Measurements from ENCODE around the gene RUNX1.
"Not testable (repeated sequence)": the region's sequence is repeated elsewhere in the genome, so short reads cannot be mapped to it uniquely, and the experiment has no call there.

RUNX1 gene

DNA sequence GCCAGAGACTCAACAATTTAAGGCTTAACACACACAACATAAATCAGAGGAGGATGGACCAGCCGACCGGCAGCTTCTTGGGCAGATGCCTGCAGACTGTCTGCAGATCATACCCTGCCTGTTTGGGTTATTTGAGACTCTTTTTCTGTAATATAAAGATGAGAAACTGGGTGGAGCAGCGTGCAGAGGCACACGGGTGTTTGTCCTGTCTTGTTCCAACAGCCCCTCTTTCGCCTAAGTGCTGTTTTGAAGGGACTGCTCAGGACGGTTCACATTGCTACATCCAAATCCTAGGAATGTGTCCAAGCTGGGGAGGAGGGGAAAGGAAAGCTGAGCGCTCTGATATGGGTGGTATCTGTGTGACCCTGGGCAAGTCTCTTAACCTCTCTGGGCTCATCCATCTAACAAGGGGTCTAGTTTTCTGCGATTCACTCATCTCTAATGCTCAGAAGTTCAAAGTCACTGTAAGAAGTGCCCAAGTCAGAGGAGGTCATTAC, 230.4 kb downstream of the RUNX1 start:
- no peak for DNase-seq

DNA sequence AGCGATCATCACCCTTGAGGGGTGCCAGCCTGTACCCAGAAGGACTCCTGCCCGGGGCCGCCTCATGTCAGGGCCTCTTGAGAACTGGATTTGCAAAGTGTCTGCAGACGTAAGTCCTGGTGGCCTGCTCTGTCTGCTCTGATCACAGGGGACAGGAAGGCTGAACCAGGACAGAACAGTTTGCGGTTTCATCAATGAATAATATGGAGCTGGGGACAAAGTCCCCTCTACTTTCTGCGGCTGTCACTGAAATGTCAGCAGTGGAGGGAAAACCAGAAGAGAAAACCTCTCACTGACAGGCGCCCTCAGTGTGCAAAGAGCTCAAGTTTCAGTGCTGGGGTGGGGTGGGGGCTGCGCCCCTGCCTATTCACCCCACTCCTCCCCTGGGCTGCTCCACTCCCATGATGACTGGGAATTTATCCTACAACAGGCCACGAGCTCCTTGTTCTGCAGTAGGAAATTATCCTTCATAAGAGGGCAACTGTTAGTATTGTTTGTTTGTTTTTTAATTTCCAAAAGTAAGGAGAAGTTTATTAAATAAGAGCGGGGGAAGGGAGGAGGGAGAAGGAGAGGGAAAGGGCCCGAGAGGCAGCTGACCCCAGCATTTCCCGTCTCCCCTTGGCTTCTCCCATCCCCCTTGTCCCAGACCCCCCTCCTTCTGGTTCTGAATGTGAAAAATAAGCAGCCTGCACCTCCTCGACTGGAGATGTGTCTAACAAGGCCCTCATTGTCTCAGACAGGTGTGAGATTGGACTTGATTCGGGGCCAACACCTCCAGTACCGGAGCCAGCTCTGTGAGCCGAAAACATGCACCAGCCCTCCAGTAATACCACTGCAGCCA, 231.1 kb downstream of the RUNX1 start:
- DNase-seq, result no peak

DNA sequence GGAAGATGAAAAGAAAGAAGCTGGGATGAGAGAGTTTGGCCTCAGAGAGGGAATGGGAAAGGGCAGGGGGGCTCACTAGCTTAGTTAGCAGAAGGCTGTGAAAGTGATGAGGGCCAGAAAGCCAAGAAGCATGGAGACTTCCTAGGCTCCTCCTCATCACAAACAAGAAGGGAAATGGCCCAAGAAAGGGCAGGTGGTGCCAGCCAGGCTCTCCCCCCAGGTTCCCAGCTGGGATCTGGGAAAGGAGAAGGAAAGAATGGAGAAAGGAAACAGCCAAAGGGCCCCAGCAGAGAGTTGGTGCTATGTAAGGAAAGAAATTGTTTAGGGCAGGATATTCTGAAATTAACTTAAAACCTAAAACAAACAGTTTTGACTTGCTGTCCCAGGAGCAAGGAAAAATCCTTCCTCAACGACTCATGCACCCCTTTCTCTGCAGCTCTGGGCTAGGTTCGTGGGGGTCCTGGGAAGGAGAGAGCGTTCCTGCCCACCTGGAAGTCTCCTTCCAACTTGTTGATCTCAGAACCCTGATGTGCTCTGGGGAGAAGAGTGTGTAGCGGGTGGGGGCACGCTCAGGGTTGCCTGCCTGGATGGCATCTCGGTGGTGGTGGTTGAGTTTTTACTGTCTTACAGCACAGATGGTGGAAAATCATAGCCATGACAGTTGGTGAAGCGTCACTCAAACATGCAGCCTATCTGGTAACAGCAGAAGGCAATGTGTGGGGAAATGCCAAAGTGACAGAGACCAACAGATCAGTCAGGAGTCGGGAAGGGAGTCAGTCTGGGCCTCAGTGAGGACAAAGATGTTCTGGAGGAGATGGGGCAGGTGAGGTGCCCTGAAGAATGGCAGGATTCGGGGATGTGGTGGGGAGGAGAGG, 233.0 kb downstream of the RUNX1 start:
- no peak for DNase-seq

DNA sequence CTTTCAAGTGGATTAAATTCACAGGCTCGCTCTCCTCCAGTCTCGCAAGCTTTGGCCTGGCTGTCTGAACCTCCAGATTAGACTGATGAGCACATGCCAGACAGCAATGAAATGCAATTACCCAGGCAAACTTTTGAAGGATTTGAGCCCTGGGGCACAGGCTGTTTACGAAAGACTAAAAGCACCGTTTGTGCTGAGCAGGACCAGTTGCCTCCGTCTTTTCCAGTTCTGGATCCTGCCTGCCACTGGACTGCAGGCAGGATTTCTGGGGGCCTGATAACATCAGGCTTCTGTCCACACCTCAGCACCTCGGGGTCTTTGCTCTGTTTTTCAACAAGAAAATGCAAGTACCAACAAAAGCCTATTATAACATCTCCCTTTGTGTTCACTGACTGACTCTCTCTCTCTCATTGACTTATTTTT, 234.6 kb downstream of the RUNX1 start:
- no peak for DNase-seq

DNA sequence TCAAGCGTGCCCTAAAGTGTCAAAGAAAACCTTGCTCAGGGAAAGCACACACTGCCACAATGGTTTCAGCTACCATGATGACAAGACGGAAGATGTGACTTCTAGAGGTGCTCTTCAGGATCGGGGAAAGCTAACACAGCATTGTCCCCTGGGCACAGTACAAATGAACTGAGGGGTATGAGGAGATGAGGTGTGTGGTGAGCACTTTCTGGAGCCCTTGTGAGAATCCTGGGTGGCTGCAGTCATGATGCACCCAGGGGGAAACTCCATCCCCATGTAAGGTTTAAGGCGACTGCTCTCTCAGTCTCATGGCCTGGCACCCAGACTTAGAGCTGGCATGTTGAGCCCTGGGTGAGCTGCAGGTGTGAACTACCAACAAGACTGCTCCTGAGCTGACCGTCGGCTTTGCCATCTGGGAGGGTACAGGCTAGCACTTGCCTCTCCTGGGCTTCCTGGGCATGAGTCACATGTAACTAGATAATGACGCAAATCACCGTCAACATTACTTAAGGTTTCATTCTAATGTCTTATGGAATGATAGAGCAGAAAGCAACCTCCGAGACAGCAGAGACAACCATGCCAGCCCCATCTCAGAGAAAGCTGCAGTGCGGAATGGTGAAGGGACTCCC, 235.7 kb downstream of the RUNX1 start:
- no peak for DNase-seq

DNA sequence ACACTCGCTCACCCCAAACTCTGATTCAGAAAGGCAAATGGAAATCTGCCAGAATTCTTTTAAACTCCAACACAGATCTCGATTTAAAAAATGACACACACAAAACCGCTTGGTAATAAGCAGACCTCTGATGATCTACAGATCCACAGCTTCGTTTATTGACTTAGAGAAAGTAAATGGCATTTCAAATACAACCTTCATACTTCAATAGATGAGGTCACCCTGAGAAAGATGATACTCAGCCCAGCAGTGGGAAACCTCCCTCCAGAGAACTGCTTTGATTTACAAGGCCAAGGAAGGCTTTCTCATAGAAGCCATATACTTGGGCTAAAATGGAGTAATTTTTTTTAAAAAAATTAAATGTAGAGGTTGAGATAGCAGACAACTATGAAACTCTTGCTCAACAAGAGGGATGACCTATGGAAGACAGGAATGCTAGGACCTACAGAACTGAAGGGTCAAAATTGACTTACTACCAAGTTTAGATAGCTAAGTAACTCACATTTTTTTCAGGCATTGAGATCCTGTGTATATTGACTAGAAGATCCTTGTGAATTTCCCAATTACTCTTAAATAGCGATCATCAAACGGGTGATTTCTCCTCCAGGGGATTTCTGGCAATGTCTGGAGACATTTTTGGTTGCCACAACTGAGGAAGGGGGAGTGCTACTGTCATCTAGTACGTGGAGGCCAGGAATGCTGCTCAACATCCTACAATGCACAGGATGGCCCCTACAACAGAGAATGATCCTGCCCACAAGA, 236.4 kb downstream of the RUNX1 start:
- no peak for DNase-seq

DNA sequence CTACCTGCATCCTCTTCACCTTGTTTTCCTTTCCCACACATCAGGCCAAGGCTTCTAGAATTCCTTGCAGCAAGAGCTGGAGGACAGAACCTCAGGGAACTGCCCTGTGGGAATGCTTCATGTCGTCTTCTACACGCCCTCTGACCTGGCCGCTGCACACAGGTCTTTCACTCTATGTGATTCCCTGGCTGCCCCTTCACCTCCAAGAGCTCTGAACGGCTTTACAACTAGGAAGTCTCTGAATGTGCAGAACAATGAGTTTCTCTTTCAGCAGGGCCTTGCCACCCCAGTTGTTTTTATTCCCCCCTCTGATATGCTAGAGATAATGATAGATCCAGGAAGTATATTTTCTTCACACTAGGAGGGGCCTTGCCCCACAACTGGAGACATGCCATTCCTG, 237.7 kb downstream of the RUNX1 start:
- DNase-seq, result no peak

DNA sequence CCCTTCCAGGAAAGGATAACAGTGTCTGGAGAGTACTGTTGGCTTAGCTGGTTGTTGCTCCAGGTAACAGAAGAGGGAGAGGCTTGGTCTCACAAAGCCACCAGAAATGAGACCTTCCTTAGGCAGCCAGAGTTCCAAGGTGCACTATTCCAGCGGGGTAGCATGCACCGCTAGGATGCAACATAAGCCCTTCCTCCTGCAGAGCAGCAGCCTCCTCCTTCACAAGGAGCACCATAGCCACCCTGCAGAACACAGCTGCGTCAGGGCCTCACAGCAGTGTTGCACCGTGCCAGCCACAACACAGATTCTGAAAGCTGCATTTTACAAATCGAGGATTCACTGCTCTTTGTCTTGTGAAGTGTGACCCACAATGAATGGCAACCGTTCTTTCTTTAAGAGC, 238.3 kb downstream of the RUNX1 start:
- no peak for DNase-seq

DNA sequence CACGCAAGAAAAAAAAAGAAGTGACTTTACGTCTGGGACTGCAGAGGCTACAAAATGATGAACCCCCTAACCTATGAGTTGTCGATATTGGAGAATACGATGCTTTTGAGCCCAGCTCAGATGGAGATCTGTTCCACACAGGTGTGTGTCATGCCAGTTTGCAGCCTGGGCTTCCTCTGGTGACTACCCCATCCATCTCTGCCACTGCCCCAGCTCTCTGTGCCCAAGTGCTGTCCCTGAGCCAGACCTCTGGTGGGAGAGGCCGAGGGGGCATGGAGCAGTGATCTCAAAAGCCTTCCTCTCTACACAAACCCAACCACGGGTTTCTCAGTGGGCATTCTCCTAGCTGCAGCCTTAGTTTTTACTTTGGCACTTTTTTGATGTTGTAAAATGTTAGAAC, 239.3 kb downstream of the RUNX1 start:
- DNase-seq, result no peak

DNA sequence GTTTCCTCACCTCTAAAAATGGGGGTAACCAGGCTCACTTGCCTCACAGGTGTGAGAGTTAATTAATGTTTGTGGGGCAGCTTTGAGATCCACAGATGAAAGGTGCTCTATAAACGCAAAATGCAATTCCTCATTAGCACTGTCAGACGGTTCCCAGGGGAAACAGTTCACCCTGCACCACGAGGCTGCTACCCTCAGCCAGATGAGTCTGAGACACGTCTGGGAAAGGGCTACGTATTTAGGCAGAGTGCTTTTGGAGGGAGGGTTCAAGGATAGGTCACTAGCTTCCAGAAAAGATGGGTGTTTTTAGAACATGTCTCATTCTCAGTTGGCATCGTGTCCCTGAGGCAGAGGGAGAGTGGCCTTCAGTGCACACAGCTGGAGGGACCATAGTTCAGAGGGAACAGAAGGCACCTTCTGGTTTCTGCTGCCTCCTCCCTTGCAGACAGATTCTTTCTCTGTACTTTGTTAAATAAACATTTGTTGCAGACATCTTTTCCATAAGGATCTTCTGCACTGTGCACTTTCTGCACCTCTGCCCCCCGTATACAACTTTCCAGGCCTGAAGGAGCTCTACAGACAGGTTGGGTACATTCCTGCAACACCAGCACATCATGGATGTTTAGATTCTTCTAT, 240.4 kb downstream of the RUNX1 start:
- DNase-seq, result no peak

DNA sequence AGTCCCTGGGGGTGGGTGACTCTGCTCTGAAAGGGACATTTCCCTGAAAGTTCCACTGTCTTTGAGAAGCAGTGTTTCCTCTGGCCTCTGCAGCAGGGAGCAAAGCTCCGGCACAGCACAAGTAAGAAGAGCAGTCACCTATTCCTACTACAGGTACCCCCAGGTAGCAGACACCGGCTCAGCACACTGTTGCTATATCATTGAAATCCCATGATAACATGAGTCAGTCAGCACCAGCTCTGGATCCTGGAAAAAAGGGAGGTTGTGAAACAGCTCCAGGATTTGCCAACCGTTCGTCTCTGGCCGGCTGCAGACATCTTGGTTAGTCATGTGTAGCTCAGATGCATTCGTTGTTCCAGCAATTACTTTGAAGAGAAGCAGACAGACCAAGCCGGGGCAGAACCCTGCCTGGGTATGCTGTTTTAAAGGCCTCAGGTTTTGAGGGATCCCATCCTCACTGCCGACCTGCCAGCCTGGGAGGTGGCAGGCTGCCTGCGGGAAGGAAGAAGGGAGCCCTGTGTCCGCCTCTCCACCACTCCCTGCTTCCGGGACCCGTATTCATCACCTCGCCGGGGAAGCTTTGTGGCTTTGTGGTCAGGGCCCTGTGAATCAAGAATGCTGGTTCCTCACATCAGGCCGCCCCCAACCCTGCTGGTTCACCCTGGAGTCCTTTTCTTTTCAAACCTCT, 241.1 kb downstream of the RUNX1 start:
- peak; percentile 26 for DNase-seq

DNA sequence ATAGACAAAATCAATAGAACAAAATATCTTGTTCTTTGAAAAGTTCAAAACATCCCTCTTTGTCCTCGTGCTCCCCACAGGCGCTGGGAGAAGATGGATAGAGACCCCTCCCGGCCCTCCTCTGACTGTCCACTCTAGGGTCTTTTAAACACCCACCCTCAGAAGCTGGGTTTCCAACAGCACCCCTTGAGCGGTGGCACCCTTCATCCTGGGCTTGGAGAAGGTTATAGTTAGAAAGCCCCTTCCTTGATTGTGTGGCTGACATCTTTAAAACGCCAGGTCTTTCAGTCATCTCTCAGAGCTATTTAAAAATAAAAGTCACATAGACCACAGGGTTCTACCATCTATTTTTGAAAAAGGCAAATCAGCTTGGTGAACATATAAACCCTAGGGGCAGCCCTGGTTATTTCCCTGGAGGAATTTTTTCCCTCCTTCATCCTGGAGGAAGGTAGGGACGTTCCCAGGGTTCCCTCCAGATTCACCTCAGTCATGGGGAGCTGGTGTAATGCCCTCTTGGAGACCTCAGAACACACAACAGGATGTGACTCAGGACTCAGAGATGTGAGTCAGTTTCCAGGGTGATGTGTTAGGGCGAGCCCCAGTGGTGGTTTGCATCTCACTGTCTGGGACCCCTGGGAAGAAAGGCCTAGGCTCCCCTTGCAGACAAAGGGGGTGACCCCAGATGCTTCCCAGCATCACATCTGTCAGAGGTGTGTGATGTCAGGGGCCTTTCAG, 241.8 kb downstream of the RUNX1 start:
- DNase-seq, result peak; percentile 48

DNA sequence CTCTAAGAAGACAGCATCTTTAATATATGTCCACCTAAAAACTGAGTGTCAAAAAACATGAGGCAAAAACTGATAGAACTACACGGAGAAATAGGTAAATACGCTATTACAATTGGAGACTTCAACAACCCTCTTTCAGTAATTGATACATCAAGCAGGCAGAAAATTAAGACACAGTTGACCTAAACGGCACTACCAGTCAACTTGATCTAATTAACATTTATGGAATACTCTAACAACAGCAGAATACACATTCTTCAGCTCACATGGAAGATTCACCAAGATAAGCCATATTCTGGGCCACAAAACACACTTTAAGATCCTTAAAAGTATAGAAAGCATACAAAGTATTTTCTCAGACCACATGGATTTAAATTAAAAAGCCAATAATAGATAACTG, 242.7 kb downstream of the RUNX1 start:
- no peak for DNase-seq

DNA sequence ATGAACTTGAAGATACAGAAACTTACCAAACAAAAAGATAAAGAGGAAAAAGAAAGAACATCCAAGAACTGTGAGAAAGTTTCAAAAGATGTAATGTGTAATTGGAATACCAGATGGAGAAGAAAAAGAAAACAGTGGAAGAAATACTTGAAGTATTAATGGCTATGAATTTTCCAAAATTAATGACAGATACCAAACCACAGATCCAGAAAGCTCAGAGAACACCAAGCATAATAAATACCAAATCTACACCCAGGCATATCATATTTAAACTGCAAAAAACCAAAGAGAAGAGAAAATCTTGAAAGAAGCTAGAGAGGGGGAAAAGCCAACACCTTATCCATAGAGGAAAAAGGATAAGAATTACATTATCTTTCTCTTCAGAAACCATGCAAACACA, 243.9 kb downstream of the RUNX1 start:
- no peak for DNase-seq

DNA sequence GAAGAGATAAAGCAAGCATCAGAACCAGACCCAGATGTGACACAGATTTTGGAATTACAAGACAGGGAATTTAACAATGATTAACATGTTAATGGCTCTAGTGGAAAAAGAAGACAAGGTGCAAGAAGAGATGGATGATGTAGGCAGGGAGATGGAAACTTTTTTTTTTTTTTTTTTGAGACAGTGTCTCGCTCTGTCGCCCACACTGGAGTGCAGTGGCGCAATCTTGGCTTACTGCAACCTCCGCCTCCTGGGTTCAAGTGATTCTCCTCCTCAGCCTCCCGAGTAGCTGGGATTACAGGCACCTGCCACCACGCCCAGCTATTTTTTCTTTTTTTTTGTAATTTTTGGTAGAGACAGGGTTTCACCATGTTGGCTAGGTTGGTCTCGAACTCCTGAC, 244.5 kb downstream of the RUNX1 start:
- DNase-seq, result not testable (repeated sequence)

DNA sequence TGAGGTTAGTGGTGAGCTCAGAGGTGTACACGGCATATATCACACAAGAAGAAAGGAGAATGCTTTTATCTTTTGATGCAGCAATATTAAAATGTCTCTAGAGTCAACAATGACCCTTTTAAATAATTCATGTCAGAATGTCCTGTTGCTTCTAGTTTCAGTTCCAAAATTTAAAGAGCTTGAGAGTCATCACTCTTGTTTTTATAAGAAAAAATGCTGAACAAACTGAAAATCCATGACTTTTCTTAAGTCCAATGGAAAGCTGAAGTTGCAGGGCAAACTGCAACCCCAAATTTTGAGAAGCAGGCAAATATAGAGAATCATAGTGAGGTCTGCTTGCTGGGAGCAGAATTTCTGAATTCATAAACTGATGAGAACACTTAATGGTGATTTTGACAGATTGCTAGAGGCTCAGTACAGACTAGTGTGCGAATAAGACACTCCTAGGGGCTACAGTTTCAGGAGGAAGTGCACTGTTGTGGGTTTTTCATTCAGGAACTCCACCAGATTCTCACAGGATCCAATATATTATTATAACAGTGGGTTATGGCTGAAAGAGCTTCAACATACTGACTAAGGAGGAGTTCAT, 245.2 kb downstream of the RUNX1 start:
- no peak for DNase-seq

DNA sequence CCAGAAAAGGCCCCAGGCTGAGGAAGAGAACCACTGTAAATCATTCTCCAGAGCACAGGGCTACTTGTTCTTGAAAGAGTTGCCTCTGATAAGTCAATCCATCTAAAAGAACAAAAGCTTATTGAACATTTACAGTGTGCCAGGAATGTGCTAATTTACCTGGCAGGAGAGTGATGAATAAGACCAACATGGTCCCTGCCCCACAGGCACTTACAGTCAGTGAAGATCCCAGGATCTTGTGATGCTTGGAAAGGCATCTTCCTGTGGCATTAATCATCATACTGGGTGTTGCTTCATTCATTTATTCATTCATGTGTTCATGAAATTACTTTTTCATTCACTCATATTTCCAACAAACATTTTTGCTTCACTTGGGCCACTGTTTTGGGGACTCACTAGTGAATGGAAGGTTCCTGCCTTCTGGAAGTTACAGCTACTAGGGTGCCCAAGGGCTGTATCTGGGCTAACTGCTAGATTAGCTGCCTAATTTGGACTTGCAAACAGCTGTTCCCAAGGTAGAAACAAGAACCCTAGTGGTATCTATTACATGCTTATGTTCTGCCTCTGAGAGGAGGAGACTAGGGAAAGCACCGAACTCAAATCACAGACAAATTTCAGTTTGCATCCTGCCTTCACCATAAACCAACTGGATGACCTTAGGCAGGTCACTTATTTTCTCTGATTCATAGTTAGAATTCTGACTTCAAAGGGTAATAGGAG, 246.8 kb downstream of the RUNX1 start:
- no peak for DNase-seq

DNA sequence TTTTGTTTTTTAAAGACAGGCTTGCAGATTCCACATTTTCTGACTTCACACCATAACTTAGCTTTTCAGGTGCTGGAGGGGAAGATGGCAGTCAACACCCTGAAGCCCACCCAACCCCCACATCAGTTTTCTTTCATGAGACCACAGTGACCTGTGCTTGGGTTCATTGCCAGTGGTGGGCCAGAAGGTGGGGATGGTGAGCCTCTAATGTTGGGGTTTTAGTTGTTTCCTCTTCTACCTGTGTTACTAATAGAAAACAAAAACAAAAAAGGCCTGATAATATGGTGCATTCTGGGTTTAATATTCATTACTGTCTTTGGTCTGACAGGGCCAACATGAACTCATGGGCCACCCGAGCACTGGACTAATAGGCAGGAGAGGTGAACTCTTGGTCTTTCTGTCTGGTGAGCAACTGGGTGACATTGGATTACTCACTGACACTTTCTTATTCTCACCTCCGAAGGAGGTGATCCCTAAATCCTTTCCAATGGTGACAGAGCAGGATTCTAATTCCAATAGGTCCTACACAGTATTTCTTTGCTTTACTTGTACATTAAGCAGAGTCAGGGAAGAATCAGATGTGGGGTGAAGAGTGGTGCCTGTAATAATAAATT, 247.5 kb downstream of the RUNX1 start:
- no peak for DNase-seq

Measured in activated CD4-positive, alpha-beta T cell treated with anti-CD3 and anti-CD28 coated beads for 1 hour (primary cell).